Measurements from ENCODE around the gene MFRP. TPM values are rescaled to one million over a fixed set of nuclear protein-coding genes. Genes with fewer than 3 reads are reported as not detected.

The MFRP gene
- total RNA-seq, 1 donor from 2014 or later = not detected

DNA sequence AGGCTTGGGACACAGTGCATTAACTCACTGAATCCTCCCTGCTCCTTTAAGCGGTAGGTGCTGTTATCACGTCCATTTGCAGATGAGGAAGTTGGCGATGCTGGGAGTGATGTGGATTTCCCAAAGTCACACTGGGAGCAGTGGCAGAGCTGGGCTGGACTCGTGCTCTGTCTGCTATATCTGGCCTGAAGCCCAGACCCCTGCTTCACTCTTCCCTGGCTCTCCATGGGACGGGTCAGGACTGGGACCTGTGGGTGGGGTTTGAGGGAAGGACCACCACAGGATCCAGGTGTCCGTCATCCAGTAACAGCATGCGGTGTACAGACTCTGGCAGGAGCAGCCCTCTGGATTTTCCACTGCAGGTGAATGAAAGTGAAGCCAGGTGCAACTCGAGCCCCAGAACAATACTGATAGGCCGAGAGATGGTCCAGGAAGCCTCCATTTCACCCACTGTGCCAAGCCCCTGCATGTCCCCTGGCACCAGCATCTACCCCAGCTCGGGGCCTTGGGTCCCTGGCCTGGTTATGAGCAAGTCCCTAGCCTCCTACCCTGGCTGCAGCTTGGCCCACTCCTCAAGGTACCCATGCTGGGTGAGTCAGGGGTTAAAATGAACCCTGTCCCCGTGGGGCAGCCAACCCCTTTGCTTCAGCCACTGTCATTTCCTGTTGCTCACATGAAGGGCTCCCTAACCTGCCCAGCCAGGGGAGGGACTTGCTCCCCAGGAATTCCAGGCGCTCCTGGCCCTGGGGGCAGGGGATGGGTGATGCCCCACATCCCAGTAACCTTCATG is 30.8 kb upstream of the MFRP start:
- Mint-ChIP-seq H3K9me3 (no peaks in the 10 kb centered on the region), H3K27ac (no peak overlapping the region), H3K36me3 (ENCODE audit: low read depth) (no peaks in the 10 kb centered on the region), H3K27me3 (ENCODE audit: low read depth) (peaks cover 3% of the 10 kb centered on the region), H3K4me1 (ENCODE audit: low read depth) (peaks cover 16% of the 10 kb centered on the region), H3K4me3 (ENCODE audit: low read depth) (no peak overlapping the region)
- DNase-seq (ENCODE audit: low spot score) = no peak
- intact Hi-C loops (cut with micrococcal nuclease) = no loop called here

DNA sequence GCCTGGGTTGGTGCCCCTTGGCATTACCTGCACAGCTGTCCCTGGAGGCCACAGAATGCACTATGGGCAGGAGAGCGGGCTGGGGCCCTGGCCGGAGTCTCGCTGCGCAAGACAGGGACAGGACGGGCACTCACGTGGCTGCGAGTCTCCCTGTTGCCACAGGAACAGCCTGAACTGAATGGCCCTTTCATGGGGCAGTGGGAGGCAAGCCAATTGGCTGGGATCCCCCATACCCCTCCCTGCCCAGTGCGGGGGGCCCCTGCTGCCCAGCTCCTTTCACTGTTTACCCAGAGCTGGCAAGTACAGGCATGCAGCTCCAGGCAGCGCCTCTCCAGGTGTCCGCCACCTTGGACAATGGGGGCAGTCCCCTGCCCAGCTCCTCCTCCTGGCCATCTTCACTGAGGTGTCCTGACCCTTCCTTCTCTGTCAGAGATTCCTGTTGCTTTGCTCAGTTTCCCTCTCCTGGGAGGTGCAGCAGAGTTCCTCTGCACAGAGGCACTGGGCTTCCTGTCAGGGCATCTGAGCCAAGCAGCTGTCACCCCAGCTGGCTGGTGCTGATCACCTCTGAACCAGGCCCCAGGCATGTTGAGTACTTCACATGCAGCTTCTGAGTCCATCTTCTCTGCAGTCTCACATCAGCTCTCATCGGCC is 29.8 kb upstream of the MFRP start:
- Mint-ChIP-seq H3K27me3 (ENCODE audit: low read depth) (no peaks in the 10 kb centered on the region), H3K4me1 (ENCODE audit: low read depth) (peaks cover 12% of the 10 kb centered on the region), H3K36me3 (ENCODE audit: low read depth) (no peaks in the 10 kb centered on the region), H3K27ac (no peak overlapping the region), H3K4me3 (ENCODE audit: low read depth) (no peak overlapping the region), H3K9me3 (no peaks in the 10 kb centered on the region)
- intact Hi-C loops (cut with micrococcal nuclease) = no loop called here
- no peak for DNase-seq (ENCODE audit: low spot score)

DNA sequence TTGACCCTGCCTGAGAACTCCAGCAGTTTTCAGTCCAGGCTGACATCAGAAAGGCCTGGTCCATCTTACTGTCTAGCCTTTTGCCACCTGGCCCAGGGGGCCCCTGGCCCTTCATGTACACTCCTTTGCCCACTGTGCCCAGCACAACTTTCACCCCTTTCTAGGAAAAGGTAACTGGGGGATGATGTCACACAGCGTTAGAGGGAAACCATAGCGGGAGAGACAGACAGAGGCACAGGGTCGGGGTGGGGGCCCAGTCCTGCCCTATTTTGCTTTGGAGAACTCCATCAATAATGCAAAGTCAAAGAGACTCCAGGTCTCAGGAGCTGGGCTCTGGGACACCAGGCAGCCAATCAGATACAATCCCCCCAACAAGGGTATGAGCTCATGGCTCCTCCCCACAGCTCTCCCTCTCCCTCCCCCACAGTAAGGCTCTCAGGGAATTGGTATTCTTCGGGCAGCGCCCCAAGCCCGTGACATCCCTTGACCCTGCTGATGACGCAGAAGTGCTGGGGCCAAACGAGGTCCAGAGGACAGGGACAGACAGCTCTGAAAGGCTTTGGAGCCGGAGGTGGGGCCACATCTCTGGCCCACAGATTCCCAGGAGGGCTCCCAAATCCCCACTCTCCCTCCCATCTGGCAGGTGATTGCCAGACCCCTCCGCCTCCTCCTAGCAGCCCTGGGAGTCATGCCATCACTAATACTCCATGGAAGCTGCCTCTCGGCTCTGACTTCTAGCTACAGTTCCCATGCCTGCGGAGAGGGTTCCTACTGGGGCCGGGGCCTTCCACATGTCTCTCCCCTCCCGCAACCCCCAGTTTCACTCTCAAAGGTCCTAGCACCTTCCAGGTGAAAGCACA is 29.1 kb upstream of the MFRP start:
- H3K9me3 Mint-ChIP-seq = no peaks in the 10 kb centered on the region
- DNase-seq (ENCODE audit: low spot score) = no peak
- no peaks in the 10 kb centered on the region for H3K36me3 Mint-ChIP-seq (ENCODE audit: low read depth)
- H3K27ac Mint-ChIP-seq = no peak overlapping the region
- peaks cover 4% of the 10 kb centered on the region for H3K4me1 Mint-ChIP-seq (ENCODE audit: low read depth)
- intact Hi-C loops (cut with micrococcal nuclease) = no loop called here
- no peak overlapping the region for H3K4me3 Mint-ChIP-seq (ENCODE audit: low read depth)
- no peaks in the 10 kb centered on the region for H3K27me3 Mint-ChIP-seq (ENCODE audit: low read depth)

DNA sequence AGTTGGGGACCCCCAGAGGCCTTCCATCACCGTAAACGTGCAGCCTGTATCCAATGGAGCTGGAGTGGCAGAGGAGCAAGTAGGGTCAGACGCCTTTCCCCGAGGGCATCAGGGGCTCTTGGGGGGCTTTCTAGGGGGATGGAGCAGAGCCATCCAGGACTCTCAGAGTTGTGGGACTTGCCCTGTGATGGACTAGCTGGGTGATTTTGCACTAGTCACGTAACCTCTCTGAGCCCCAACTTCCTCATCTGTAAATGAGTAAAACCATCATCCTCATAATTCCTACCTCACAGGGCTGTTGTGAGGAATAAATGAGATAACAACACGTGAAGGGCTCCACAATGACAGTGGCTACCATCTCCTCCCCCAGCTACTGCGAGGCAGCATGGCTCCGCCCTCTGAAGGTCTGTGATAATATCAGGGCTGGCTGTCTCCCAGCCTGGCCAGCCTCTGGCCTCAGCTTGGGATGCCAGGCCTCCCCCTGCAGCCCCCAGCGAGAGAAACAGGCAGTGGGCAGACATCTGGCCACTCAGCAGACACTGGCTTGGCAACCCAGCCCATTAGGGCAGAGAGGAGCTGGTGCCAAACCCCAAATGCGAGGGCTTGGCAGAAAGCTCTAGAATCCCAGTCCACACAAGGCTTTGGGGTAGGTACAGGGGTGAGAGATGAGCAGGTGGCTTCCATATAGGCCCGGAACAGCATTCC is 28.3 kb upstream of the MFRP start:
- intact Hi-C loops (cut with micrococcal nuclease) = loop anchor here (1.0 kb wide), 1 partner anchor 18 kb away; no protein-coding TSS in a partner anchor
- Mint-ChIP-seq H3K9me3 (no peaks in the 10 kb centered on the region), H3K4me3 (ENCODE audit: low read depth) (no peak overlapping the region), H3K36me3 (ENCODE audit: low read depth) (no peaks in the 10 kb centered on the region), H3K27ac (no peak overlapping the region), H3K27me3 (ENCODE audit: low read depth) (no peaks in the 10 kb centered on the region), H3K4me1 (ENCODE audit: low read depth) (peaks cover 4% of the 10 kb centered on the region)
- DNase-seq (ENCODE audit: low spot score) = no peak

DNA sequence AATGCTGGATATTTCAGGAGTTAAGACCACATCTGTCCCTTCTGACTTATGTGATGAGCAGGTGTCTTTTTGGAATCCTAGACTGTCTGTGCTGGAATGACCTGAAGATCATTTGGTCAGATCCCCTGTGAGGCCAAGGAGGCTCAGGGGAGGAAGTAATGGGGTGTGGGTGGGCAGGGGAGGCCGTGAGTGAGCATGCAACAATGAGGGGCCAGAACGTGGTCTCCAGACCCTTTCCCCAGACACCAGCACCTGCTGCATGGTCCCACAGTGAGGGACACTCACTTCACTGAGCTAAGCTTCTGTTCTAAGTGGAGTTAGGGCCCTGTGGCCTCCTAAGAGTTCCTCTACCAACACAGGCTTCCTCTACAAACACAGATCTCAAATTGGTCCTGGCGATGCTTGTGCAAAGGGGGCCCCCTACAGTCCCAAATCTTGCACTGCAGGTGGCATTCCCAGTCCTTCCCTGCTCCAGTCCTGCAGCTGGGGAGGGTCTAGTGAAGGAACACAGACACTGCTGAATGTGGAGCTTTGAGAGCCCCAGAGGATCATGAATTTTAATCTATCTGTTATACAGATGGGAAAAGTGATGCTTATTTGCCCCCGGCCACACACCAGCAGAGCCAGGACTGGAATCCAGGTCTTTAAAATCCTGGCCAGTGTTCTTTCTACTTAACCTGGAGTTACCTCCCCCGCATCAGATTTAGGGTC is 27.6 kb upstream of the MFRP start:
- no peaks in the 10 kb centered on the region for H3K36me3 Mint-ChIP-seq (ENCODE audit: low read depth)
- no peaks in the 10 kb centered on the region for H3K27me3 Mint-ChIP-seq (ENCODE audit: low read depth)
- no peaks in the 10 kb centered on the region for H3K9me3 Mint-ChIP-seq
- no peak for DNase-seq (ENCODE audit: low spot score)
- peaks cover 4% of the 10 kb centered on the region for H3K4me1 Mint-ChIP-seq (ENCODE audit: low read depth)
- no peak overlapping the region for H3K27ac Mint-ChIP-seq
- H3K4me3 Mint-ChIP-seq (ENCODE audit: low read depth) = no peak overlapping the region
- intact Hi-C loops (cut with micrococcal nuclease) = loop anchor here (1.0 kb wide), 1 partner anchor 18 kb away; no protein-coding TSS in a partner anchor

DNA sequence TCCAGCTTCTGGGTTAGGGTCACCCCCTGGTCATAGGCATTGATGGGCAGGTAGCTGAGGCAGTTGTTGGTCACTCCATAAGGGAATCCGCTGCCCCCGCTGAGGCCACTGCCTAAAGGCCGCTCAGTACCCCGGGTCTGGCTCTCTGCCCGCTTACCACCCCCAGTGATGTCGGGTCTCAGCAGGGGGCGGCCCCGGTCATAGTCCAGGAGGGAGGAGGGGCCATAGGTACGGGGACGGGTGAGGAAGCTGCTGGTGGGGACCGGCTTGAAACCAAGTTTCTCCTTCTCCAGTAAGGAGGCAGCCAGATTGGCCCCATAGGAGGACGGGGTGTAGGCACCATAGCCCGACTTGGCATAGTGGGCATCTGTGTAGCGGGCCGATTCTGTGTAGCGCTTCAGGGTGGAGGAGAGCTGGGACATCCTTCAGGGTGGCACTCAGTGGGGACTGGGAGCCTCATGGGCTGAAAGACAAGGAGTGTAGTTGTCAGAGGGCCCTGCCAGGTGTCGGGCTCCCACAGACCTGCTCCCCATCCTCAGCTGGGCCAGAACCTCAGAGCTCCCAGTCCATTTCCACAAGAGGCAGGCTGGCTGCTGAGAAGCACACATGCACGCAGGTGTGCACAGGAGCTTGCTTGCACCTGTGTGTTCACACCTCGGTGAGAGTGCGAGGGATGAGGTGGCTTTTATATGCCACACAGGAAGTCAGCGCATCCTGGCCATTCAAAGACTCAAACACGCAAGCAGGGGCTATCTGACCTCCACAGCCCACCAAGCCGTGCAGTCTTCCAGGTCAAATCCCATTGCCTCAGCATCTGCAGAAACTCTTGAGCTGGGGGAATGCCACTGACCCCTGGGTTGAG is 26.8 kb upstream of the MFRP start:
- Mint-ChIP-seq H3K4me1 (ENCODE audit: low read depth) (peaks cover 4% of the 10 kb centered on the region), H3K27me3 (ENCODE audit: low read depth) (no peaks in the 10 kb centered on the region), H3K36me3 (ENCODE audit: low read depth) (no peaks in the 10 kb centered on the region), H3K9me3 (no peaks in the 10 kb centered on the region), H3K27ac (no peak overlapping the region), H3K4me3 (ENCODE audit: low read depth) (no peak overlapping the region)
- no peak for DNase-seq (ENCODE audit: low spot score)
- intact Hi-C loops (cut with micrococcal nuclease) = no loop called here

DNA sequence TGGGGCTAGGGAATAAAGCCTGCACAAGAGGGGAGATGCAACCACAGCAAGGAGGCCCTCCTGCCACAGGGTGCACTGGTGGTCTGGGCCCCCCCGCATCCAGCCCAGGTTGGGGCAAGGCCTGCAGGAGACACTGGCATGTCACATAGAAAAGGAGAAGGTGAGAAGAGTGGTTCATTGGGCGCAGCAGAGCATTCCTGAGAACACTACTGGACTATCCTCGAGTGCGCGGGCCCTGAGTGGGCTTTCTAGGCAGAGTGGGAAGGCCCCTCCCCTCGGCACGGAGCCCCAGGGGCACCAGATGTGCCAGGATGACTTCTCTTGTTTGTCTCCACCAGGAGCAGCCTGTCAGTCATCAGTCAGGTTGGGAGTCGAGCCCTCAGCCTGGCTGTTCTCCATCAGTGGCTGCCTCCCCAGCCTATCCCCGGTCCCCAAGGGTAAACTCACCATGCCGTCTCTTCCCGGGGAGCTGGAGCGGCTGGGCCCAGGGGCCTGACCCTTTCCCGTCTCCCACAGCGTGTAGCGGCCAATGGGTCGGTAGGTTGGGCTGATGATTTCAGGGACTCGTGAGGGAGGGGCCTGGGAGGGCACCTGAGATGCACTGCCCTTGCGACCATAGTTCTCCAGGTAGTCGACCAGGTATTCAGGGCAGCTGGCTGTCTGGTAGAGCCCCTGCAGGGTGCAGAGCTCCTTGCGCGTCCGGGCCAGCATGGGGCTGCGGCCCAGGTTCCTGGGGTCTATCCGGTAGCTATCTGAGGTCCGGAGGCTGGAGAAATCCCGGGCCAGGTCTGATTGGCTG is 26.0 kb upstream of the MFRP start:
- Mint-ChIP-seq H3K27me3 (ENCODE audit: low read depth) (peaks cover 2% of the 10 kb centered on the region), H3K4me3 (ENCODE audit: low read depth) (no peak overlapping the region), H3K9me3 (no peaks in the 10 kb centered on the region), H3K27ac (no peak overlapping the region), H3K4me1 (ENCODE audit: low read depth) (peaks cover 4% of the 10 kb centered on the region), H3K36me3 (ENCODE audit: low read depth) (no peaks in the 10 kb centered on the region)
- intact Hi-C loops (cut with micrococcal nuclease) = no loop called here
- DNase-seq (ENCODE audit: low spot score) = no peak

DNA sequence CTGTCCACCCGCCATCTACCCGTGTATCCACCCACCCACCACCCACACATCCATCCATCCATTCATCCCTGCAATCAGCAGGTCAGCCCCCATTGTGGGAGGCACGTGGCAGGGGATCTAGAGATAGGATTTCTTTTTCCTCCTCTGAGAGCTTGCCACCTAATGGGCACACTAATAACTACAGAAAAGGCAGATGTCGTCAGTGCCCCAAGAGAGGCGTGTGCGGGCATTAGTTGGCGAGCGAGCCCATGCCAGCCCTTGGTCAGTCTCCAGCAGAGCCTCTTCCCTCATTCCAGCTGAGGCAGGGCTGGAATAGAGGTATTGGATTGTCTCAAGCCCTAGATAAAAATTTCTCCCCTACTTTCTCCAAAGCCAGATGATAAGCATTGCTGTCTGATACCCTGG is 25.3 kb upstream of the MFRP start:
- Mint-ChIP-seq H3K4me3 (ENCODE audit: low read depth) (no peak overlapping the region), H3K27ac (no peak overlapping the region), H3K4me1 (ENCODE audit: low read depth) (peaks cover 4% of the 10 kb centered on the region), H3K27me3 (ENCODE audit: low read depth) (peaks cover 2% of the 10 kb centered on the region), H3K9me3 (no peaks in the 10 kb centered on the region), H3K36me3 (ENCODE audit: low read depth) (no peaks in the 10 kb centered on the region)
- intact Hi-C loops (cut with micrococcal nuclease) = no loop called here
- DNase-seq (ENCODE audit: low spot score) = no peak

DNA sequence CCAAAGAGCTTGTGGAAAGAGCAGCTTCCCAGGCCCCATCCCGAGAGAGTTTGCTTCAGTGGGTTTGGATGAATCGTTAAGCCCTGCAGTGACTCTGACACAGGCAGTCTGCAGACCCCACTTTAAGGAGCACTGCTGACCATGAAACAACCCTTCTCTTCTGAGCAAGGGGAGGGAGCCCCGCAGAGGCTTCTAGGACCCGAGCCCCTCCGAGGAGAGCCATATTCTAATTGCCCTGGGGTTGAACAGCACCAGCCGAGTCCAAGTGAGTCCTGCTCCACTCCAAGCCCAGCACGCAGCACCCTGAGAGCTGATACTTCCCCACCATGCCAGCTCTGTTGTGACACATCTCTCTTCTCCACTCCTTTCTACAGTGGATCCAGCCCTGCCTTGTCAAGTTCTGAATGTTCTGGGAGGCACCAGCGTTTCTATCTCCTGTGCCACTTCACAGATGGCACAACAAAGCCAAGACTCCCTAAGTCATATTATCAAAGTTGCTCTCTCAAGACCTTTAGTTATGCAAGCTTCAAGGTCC is 24.6 kb upstream of the MFRP start:
- Mint-ChIP-seq H3K36me3 (ENCODE audit: low read depth) (no peaks in the 10 kb centered on the region), H3K9me3 (no peaks in the 10 kb centered on the region), H3K4me1 (ENCODE audit: low read depth) (peaks cover 4% of the 10 kb centered on the region), H3K27ac (no peak overlapping the region), H3K27me3 (ENCODE audit: low read depth) (peaks cover 8% of the 10 kb centered on the region), H3K4me3 (ENCODE audit: low read depth) (no peak overlapping the region)
- intact Hi-C loops (cut with micrococcal nuclease) = no loop called here
- no peak for DNase-seq (ENCODE audit: low spot score)

DNA sequence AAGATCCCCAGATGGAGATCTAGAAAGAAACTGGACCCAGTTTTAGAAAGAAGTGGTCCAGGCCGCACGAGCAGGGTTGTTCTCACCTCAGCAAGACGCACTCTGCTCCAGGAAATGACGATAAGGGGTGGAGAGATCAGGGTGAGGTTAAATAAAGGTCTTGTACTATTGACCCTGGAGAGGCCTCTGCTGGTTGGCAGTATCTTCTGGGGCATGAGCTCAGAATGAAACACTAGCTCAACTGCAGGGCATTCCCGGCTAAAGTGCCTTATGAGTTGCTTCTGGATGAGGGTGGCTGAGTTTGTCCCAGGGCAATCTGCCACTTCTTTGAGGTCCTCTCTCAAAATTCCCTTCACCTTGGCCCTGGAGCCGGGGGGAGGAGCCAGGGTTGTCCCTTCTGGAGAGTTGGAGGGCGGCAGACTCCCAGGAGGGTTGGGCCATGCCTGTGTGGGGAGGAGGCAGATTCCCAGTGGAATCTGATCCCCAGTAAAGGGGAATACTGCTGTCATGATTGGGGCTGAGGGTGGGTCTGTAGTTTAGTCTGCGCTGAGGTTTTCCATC is 24.1 kb upstream of the MFRP start:
- Mint-ChIP-seq H3K27me3 (ENCODE audit: low read depth) (peaks cover 8% of the 10 kb centered on the region), H3K36me3 (ENCODE audit: low read depth) (no peaks in the 10 kb centered on the region), H3K27ac (no peak overlapping the region), H3K4me1 (ENCODE audit: low read depth) (peaks cover 4% of the 10 kb centered on the region), H3K9me3 (no peaks in the 10 kb centered on the region), H3K4me3 (ENCODE audit: low read depth) (no peak overlapping the region)
- intact Hi-C loops (cut with micrococcal nuclease) = no loop called here
- no peak for DNase-seq (ENCODE audit: low spot score)

Measured in activated T-helper 2 cell treated with anti-CD3 and anti-CD28 coated beads, Interferon-gamma antibody, Interleukin-2, Interleukin-4, amounts not matched to agents 10 μg/mL and 5 μg/mL and 100 μg/mL, durations not matched to agents 14 hours and 24 hours and 36 hours (primary cell).